CD4-positive, alpha-beta T cell treated with Interleukin-12 subunit alpha and Interleukin-12 subunit beta, for 1 hour (primary cell): ENCODE data around the gene STK24.
"Not testable (repeated sequence)": the region's sequence is repeated elsewhere in the genome, so short reads cannot be mapped to it uniquely, and the experiment has no call there.

Experiments
- DNase-seq: peaks from one replicate; pipeline ENCODE4 v3.0.0-alpha.2; 2020

STK24 gene

GRCh38 chr13:98581971-98582702, 5.2 kb upstream of the STK24 start:
- no peak for DNase-seq

- DNase-seq, result no peak
These were observed 4.5 kb upstream of the STK24 start for GRCh38 chr13:98581381-98581780.

GRCh38 chr13:98580420-98580819, 3.5 kb upstream of the STK24 start:
- DNase-seq, result no peak

GRCh38 chr13:98577836-98578285, 954 bp upstream of the STK24 start:
- no peak for DNase-seq

GRCh38 chr13:98576200-98576945, 534 bp downstream of the STK24 start:
- DNase-seq, result peak; percentile 39

- no peak for DNase-seq
These were observed 1.1 kb downstream of the STK24 start for GRCh38 chr13:98575904-98576199.

- DNase-seq, result peak; percentile 36
These were observed 1.7 kb downstream of the STK24 start for GRCh38 chr13:98575009-98575903.

- DNase-seq, result peak; percentile 30
These were observed 4.8 kb downstream of the STK24 start for GRCh38 chr13:98571955-98572662.

- peak; percentile 57 for DNase-seq
These were observed 6.0 kb downstream of the STK24 start for GRCh38 chr13:98570929-98571372.

GRCh38 chr13:98569494-98570367, 7.2 kb downstream of the STK24 start:
- not testable (repeated sequence) for DNase-seq

GRCh38 chr13:98568918-98569317, 8.0 kb downstream of the STK24 start:
- no peak for DNase-seq

- no peak for DNase-seq
These were observed 9.8 kb downstream of the STK24 start for GRCh38 chr13:98567140-98567539.

GRCh38 chr13:98565726-98566565, 11.0 kb downstream of the STK24 start:
- no peak for DNase-seq

GRCh38 chr13:98564204-98564603, 12.7 kb downstream of the STK24 start:
- no peak for DNase-seq

- peak; percentile 65 for DNase-seq
These were observed 13.8 kb downstream of the STK24 start for GRCh38 chr13:98563071-98563470.

GRCh38 chr13:98559169-98559568, 17.7 kb downstream of the STK24 start:
- DNase-seq, result no peak

- no peak for DNase-seq
These were observed 18.7 kb downstream of the STK24 start for GRCh38 chr13:98557937-98558792.

- DNase-seq, result peak; percentile 55
These were observed 19.8 kb downstream of the STK24 start for GRCh38 chr13:98556968-98557631.
